CD14-positive monocyte (primary cell): ENCODE results near the gene RPGRIP1. TPM values are rescaled to one million over a fixed set of nuclear protein-coding genes. Genes with fewer than 3 reads are reported as not detected.
A peak's percentile ranks its signal among the peaks of the same experiment; 100 is the strongest.

Experiments
- DNase-seq, 3 donors: peaks; one replicate each; pipeline ENCODE4 v3.0.0-alpha.2; 2011 to 2022
- H2AFZ ChIP-seq: 2 replicates; pipeline ENCODE4 v1.6.0; 2012; ENCODE audit warnings: mild to moderate bottlenecking, low read depth, low read length, inconsistent platforms; ENCODE audit not compliant: insufficient read depth, poor library complexity, severe bottlenecking
- H3K27ac ChIP-seq, 2 donors: 1 replicate in 1 of 2; 2 replicates in 1 of 2; pipeline ENCODE4 v1.5.1; 2012 to 2013; ENCODE audit warnings: low read length in 2 of 2, control low read depth in 1 of 2, inconsistent platforms in 1 of 2, low read depth in 1 of 2, mild to moderate bottlenecking in 1 of 2
- H3K27me3 ChIP-seq, 2 donors: one replicate each; pipeline versions ENCODE4 v1.6.0 to v1.6.1; 2011 to 2013; ENCODE audit warnings: low read length in 2 of 2; ENCODE audit not compliant: control insufficient read depth in 2 of 2, insufficient read depth in 2 of 2
- H3K36me3 ChIP-seq, 2 donors: replicated peaks in 1 of 2; 1 replicate in 1 of 2; 2 replicates in 1 of 2; pipeline versions ENCODE4 v1.5.1 to v1.6.1; 2012 to 2013; ENCODE audit warnings: low read length in 2 of 2, control low read depth in 1 of 2, inconsistent platforms in 1 of 2, mild to moderate bottlenecking in 1 of 2; ENCODE audit not compliant: insufficient read depth in 2 of 2, control insufficient read depth in 1 of 2
- H3K4me1 ChIP-seq, 2 donors: 1 replicate in 1 of 2; 2 replicates in 1 of 2; pipeline versions ENCODE4 v1.5.1 to v1.6.1; 2012 to 2013; ENCODE audit warnings: low read length in 2 of 2, control low read depth in 1 of 2, inconsistent platforms in 1 of 2, mild to moderate bottlenecking in 1 of 2, moderate library complexity in 1 of 2; ENCODE audit not compliant: insufficient read depth in 2 of 2, control insufficient read depth in 1 of 2
- H3K4me2 ChIP-seq: replicated peaks from 2 replicates; pipeline ENCODE3; 2012; ENCODE audit warnings: low read length, moderate library complexity, mild to moderate bottlenecking; ENCODE audit not compliant: poor library complexity, severe bottlenecking; ENCODE audit errors: extremely low read depth
- H3K4me3 ChIP-seq, 3 experiments: fragments of 200-600 bp in 1 of 3; sonication (generic) in 1 of 3; replicated peaks in 1 of 3; 1 replicate in 2 of 3; 2 replicates in 1 of 3; pipeline ENCODE4 v1.5.1; 2011 to 2013; ENCODE audit warnings: low read length in 3 of 3, mild to moderate bottlenecking in 3 of 3, control low read depth in 2 of 3, low read depth in 2 of 3, inconsistent platforms in 1 of 3, moderate library complexity in 1 of 3
- H3K79me2 ChIP-seq: 2 replicates; pipeline ENCODE4 v1.6.0; 2012; ENCODE audit warnings: mild to moderate bottlenecking, control low read depth, inconsistent platforms, low read length, moderate library complexity; ENCODE audit not compliant: insufficient read depth
- H3K9ac ChIP-seq: 2 replicates; pipeline ENCODE4 v1.6.0; 2017; ENCODE audit warnings: low read length, mild to moderate bottlenecking; ENCODE audit not compliant: insufficient read depth, poor library complexity, severe bottlenecking
- H3K9me3 ChIP-seq, 2 donors: replicated peaks in 1 of 2; 1 replicate in 1 of 2; 2 replicates in 1 of 2; pipeline versions ENCODE4 v1.5.1 to v1.6.1; 2012 to 2013; ENCODE audit warnings: low read length in 2 of 2, control low read depth in 1 of 2; ENCODE audit not compliant: control insufficient read depth in 1 of 2, insufficient read depth in 1 of 2
- H4K20me1 ChIP-seq: 2 replicates; pipeline ENCODE4 v1.6.0; 2012; ENCODE audit warnings: mild to moderate bottlenecking, low read length, control low read depth, moderate library complexity; ENCODE audit not compliant: insufficient read depth
- H3K27ac Mint-ChIP-seq, 7 donors: one replicate each; pipeline ENCODE4 v1.8.0; 2020; ENCODE audit warnings: mild to moderate bottlenecking in 7 of 7, mixed read lengths in 7 of 7, moderate library complexity in 6 of 7, inconsistent platforms in 2 of 7
- H3K27me3 Mint-ChIP-seq, 3 donors: one replicate each; pipeline ENCODE4 v1.8.0; 2021 to 2022; ENCODE audit warnings: low read depth in 3 of 3, mild to moderate bottlenecking in 3 of 3, mixed read lengths in 3 of 3, moderate library complexity in 3 of 3, inconsistent platforms in 1 of 3
- H3K36me3 Mint-ChIP-seq, 2 donors: one replicate each; pipeline ENCODE4 v1.8.0; 2020; ENCODE audit warnings: mixed read lengths in 2 of 2, inconsistent platforms in 1 of 2, mild to moderate bottlenecking in 1 of 2
- H3K4me1 Mint-ChIP-seq: one replicate; pipeline ENCODE4 v1.8.0; 2020; ENCODE audit warnings: mild to moderate bottlenecking, mixed read lengths
- H3K4me3 Mint-ChIP-seq, 2 donors: one replicate each; pipeline ENCODE4 v1.8.0; 2020; ENCODE audit warnings: mild to moderate bottlenecking in 2 of 2, mixed read lengths in 2 of 2, moderate library complexity in 1 of 2
- H3K9me3 Mint-ChIP-seq, 7 donors: one replicate each; pipeline ENCODE4 v1.8.0; 2020 to 2022; ENCODE audit warnings: mixed read lengths in 7 of 7, mild to moderate bottlenecking in 6 of 7, moderate library complexity in 6 of 7, inconsistent platforms in 2 of 7
- CTCF ChIP-seq: fragments of 200-600 bp; IDR thresholded peaks from one replicate; pipeline ENCODE4 v1.8.0; 2022; ENCODE audit warnings: antibody characterized with exemption, mild to moderate bottlenecking
- WGBS: methylation state at CpG from one replicate; pipeline ENCODE4 v1.1.5; 2013; ENCODE audit warnings: missing lambda C conversion rate; ENCODE audit not compliant: insufficient coverage; 5-methylcytosine and 5-hydroxymethylcytosine counted together
- intact Hi-C, 2 donors: fragments of 100-400 bp; cut with micrococcal nuclease; formaldehyde crosslinking; loops; one replicate each; pipeline versions ENCODE4 v1.15.0 to v1.15.1; 2023
- polyA plus RNA-seq, 3 donors: library from polyadenylated mRNA; depleted of rRNA in 1 of 3; unstranded in 2 of 3; stranded (reverse) in 1 of 3; fragments of 300-500 nt in 2 of 3; fragments of >200 nt in 1 of 3; fragmentation: Illumina TruSeq in 2 of 3; gene quantifications; 1 replicate in 2 of 3; 2 replicates in 1 of 3; pipeline ENCODE4 v1.2.3, GENCODE V29; 2012 to 2021

Gene RPGRIP1
- polyA plus RNA-seq, 3 donors, result 4.7 to 10.4 (median 7.4) TPM

- TF ChIP-seq CTCF, result no peak
- H3K4me3 Mint-ChIP-seq, result no peak overlapping the region
- no peak overlapping the region for H2AFZ ChIP-seq
- no peak for DNase-seq
- no peaks in the 10 kb centered on the region for H3K4me1 ChIP-seq
- H3K27me3 ChIP-seq, result no peaks in the 10 kb centered on the region
- H3K9me3 ChIP-seq, result no peaks in the 10 kb centered on the region
- H3K36me3 Mint-ChIP-seq, result peaks cover 45 to 63% of the 10 kb centered on the region in 2 donors
- H3K36me3 ChIP-seq, result peaks cover 40 to 87% of the 10 kb centered on the region in 2 donors
- peaks cover 0 to 3% (median 0%) of the 10 kb centered on the region in 3 donors for H3K27me3 Mint-ChIP-seq
- no peak overlapping the region for H3K4me2 ChIP-seq
- H3K79me2 ChIP-seq, result peaks cover 100% of the 10 kb centered on the region
- H3K4me1 Mint-ChIP-seq, result peaks cover 7% of the 10 kb centered on the region
- WGBS, result no CpG with 5 or more reads among the region's 6 CpGs
- H3K27ac ChIP-seq, result peak overlapping the region in 1 of 2 donors; percentile 40
- H4K20me1 ChIP-seq, result peaks cover 100% of the 10 kb centered on the region
- peak overlapping the region in 2 of 7 donors; percentile 17 to 26 for H3K27ac Mint-ChIP-seq
- intact Hi-C loops, result no loop called here
- no peaks in the 10 kb centered on the region for H3K9me3 Mint-ChIP-seq
- H3K9ac ChIP-seq, result no peak overlapping the region
- H3K4me3 ChIP-seq, result no peak overlapping the region
Measured at GRCh38 chr14:21236948-21237797, 42.7 kb upstream of the RPGRIP1 start.

DNA sequence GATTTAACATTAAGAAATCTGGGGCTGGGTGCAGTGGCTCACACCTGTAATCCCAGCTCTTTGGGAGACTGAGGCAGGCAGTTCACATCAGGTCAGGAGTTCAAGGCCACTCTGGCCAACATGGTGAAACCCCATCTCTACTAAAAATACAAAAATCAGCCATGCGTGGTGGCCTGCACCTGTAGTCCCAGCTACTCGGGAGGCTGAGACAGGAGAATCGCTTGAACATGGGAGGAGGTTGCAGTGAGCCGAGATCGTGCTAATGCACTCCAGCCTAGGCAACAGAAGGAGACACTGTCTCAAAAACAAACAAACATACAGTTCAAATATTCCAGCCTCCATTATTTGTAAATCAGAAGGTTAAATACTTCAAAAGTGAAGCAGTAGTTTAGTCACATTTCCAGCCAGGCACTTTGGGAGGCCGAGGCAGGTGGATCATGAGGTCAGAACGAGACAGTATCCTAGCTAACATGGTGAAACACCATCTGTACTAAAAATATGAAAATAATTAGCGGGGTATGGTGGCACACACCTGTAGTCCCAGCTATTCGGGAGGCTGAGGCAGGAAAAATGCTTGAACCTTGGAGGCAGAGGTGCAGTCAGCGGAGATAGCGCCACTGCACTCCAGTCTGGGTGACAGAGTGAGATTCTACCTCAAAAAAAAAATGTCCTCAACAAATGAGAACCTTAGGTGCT lies 40.9 kb upstream of the RPGRIP1 start:
- Mint-ChIP-seq H3K4me1 (peaks cover 9% of the 10 kb centered on the region), H3K9me3 (no peaks in the 10 kb centered on the region), H3K27me3 (peaks cover 0 to 3% (median 0%) of the 10 kb centered on the region in 3 donors), H3K27ac (peak overlapping the region in 5 of 7 donors; percentile 15 to 78 (median 51)), H3K4me3 (no peak overlapping the region), H3K36me3 (peaks cover 36 to 55% of the 10 kb centered on the region in 2 donors)
- H3K4me3 ChIP-seq, result no peak overlapping the region
- WGBS, result 100% methylated on average over 2 of the region's 11 CpGs
- DNase-seq, result no peak
- no peak overlapping the region for H2AFZ ChIP-seq
- H3K4me1 ChIP-seq, result peaks cover 1 to 2% of the 10 kb centered on the region in 2 donors
- H4K20me1 ChIP-seq, result peaks cover 100% of the 10 kb centered on the region
- H3K9ac ChIP-seq, result no peak overlapping the region
- H3K9me3 ChIP-seq, result no peaks in the 10 kb centered on the region
- no peak overlapping the region for H3K27ac ChIP-seq
- H3K27me3 ChIP-seq, result no peaks in the 10 kb centered on the region
- no peak for TF ChIP-seq CTCF
- peaks cover 100% of the 10 kb centered on the region for H3K79me2 ChIP-seq
- peaks cover 36 to 87% of the 10 kb centered on the region in 2 donors for H3K36me3 ChIP-seq
- intact Hi-C loops, result no loop called here
- no peak overlapping the region for H3K4me2 ChIP-seq
